ENCODE measurements around the gene BCL3. TPM values are rescaled to one million over a fixed set of nuclear protein-coding genes. Genes with fewer than 3 reads are reported as not detected.

The BCL3 gene
- total and polyA plus RNA-seq, 2 of the 13 experiments (the other 11 are each of a cell fraction or from before 2014, with no cell fraction given): 2.3 to 4.0 TPM

GRCh38 chr19:44807652-44808462 lies 59.3 kb downstream of the BCL3 start (continued):
- TF ChIP-seq FOXP4 (CRISPR knock-in tag; IDR thresholded peaks at IDR 0.05): no peak; the same call in 1 of the 2 replicates
- TF ChIP-seq FOSL2 (CRISPR knock-in tag; IDR thresholded peaks at IDR 0.05): peak; percentile 34; the same call in 1 of the 2 replicates
- no peak for TF ChIP-seq ZNF224 (CRISPR knock-in tag; IDR thresholded peaks at IDR 0.05)
- TF ChIP-seq ZNF136 (CRISPR knock-in tag; IDR thresholded peaks at IDR 0.05; ENCODE audit: low read depth): no peak
- TF ChIP-seq MXD4 (CRISPR knock-in tag; IDR thresholded peaks at IDR 0.05): no peak
- TF ChIP-seq POGK (CRISPR knock-in tag; conservative IDR thresholded peaks at IDR 0.05): no peak; the same call in 1 of the 2 replicates
- peak; percentile 32; the same call in 1 of the 2 replicates for TF ChIP-seq HMGXB3 (CRISPR knock-in tag; IDR thresholded peaks at IDR 0.05; ENCODE audit: borderline replicate concordance)
- no peak for TF ChIP-seq PTBP1 (IDR thresholded peaks at IDR 0.05; ENCODE audit: low read depth, low read length, poor library complexity, severe bottlenecking)
- TF ChIP-seq SNAI1 (CRISPR knock-in tag; IDR thresholded peaks at IDR 0.05; ENCODE audit: borderline replicate concordance): no peak
- TF ChIP-seq ZNF619 (CRISPR knock-in tag; IDR thresholded peaks at IDR 0.05): peak; percentile 58; the same call in 1 of the 2 replicates
- TF ChIP-seq ZNF263 (CRISPR knock-in tag; IDR thresholded peaks at IDR 0.05): peak; percentile 95
- TF ChIP-seq GPN1 (CRISPR knock-in tag; IDR thresholded peaks at IDR 0.05; ENCODE audit: borderline replicate concordance): no peak
- TF ChIP-seq ZNF513 (CRISPR knock-in tag; conservative IDR thresholded peaks at IDR 0.05): no peak
- no peak for TF ChIP-seq KDM1A (CRISPR knock-in tag; IDR thresholded peaks at IDR 0.05)
- no peak for TF ChIP-seq NFIC (IDR thresholded peaks at IDR 0.05; ENCODE audit: low read length)
- peak; percentile 78 for TF ChIP-seq ZNF788 (CRISPR knock-in tag; IDR thresholded peaks at IDR 0.05; ENCODE audit: borderline replicate concordance)
- no peak for TF ChIP-seq JUNB (CRISPR knock-in tag; IDR thresholded peaks at IDR 0.05; ENCODE audit: borderline replicate concordance)
- TF ChIP-seq TFAP4 (IDR thresholded peaks at IDR 0.05; ENCODE audit: borderline replicate concordance, low read depth): no peak
